HepG2 (cell line): ENCODE data around the gene FNDC3B. TPM values are rescaled to one million over a fixed set of nuclear protein-coding genes. Genes with fewer than 3 reads are reported as not detected.

Experiments
- ASH2L ChIP-seq: fragments of 300-600, 200-600 bp; sonication (generic); IDR thresholded peaks from 2 replicates; pipeline ENCODE4 v1.7.0; 2017; ENCODE audit warnings: low read depth, mild to moderate bottlenecking, moderate library complexity, mixed read lengths, low read length; ENCODE audit not compliant: insufficient read length
- ATF6 ChIP-seq: sonication (generic); formaldehyde crosslinking; conservative IDR thresholded peaks from 2 replicates; pipeline ENCODE4 v1.4.0; 2020; ENCODE audit warnings: missing genetic modification reagents
- CHCHD3 ChIP-seq: sonication (generic); formaldehyde crosslinking; IDR thresholded peaks from 2 replicates; pipeline ENCODE4 v1.8.0; 2022; ENCODE audit warnings: mild to moderate bottlenecking, missing genetic modification reagents, moderate library complexity
- FOXP1 ChIP-seq, 2 experiments: fragments of 450-650 bp in 1 of 2; IDR thresholded peaks; 2 replicates each; pipeline ENCODE4 v1.6.1; 2017 to 2018; ENCODE audit warnings: antibody characterized with exemption in 1 of 2
- GMEB1 ChIP-seq: sonication (generic); formaldehyde crosslinking; IDR thresholded peaks from 2 replicates; pipeline ENCODE4 v1.5.1; 2020; ENCODE audit warnings: missing genetic modification reagents, mild to moderate bottlenecking, borderline replicate concordance
- HDAC6 ChIP-seq: fragments of 200-600 bp; sonication (generic); IDR thresholded peaks from 2 replicates; pipeline ENCODE4 v1.7.0; 2017; ENCODE audit warnings: mild to moderate bottlenecking, antibody characterized with exemption, low read length, low read depth
- NR1H2 ChIP-seq: sonication (generic); formaldehyde crosslinking; IDR thresholded peaks from 2 replicates; pipeline ENCODE4 v1.8.1; 2022; ENCODE audit warnings: low read depth, missing genetic modification reagents, borderline replicate concordance
- ONECUT2 ChIP-seq: sonication (generic); formaldehyde crosslinking; IDR thresholded peaks from 2 replicates; pipeline ENCODE4 v1.4.0; 2020; ENCODE audit warnings: missing genetic modification reagents
- SCMH1 ChIP-seq: sonication (generic); formaldehyde crosslinking; IDR thresholded peaks from 2 replicates; pipeline ENCODE4 v1.9.0; 2021; ENCODE audit warnings: missing genetic modification reagents, mild to moderate bottlenecking, borderline replicate concordance
- TGIF2 ChIP-seq: IDR thresholded peaks from 2 replicates; pipeline ENCODE4 v1.6.1; 2016; ENCODE audit warnings: control low read depth, missing compliant biosample characterization
- ZBTB34 ChIP-seq: sonication (generic); formaldehyde crosslinking; IDR thresholded peaks from 2 replicates; pipeline ENCODE4 v1.8.0; 2022; ENCODE audit warnings: mild to moderate bottlenecking, missing genetic modification reagents
- ZNF101 ChIP-seq: sonication (generic); formaldehyde crosslinking; IDR thresholded peaks from 2 replicates; pipeline ENCODE4 v1.4.0; 2020; ENCODE audit warnings: mild to moderate bottlenecking, low read depth, missing genetic modification reagents, borderline replicate concordance
- ZNF224 ChIP-seq: sonication (generic); formaldehyde crosslinking; IDR thresholded peaks from 2 replicates; pipeline ENCODE4 v1.5.0; 2020; ENCODE audit warnings: mild to moderate bottlenecking, missing genetic modification reagents
- ZNF232 ChIP-seq: sonication (generic); formaldehyde crosslinking; IDR thresholded peaks from 2 replicates; pipeline ENCODE4 v1.4.0; 2020; ENCODE audit warnings: missing genetic modification reagents, borderline replicate concordance
- ZNF24 ChIP-seq: fragments of 450-650 bp; IDR thresholded peaks from 2 replicates; pipeline ENCODE4 v1.6.1; 2017; ENCODE audit warnings: antibody characterized with exemption, mild to moderate bottlenecking
- ZNF317 ChIP-seq: sonication (generic); formaldehyde crosslinking; IDR thresholded peaks from 2 replicates; pipeline ENCODE4 v1.5.0; 2020; ENCODE audit warnings: mild to moderate bottlenecking, missing genetic modification reagents
- ZNF446 ChIP-seq: sonication (generic); formaldehyde crosslinking; IDR thresholded peaks from 2 replicates; pipeline ENCODE4 v1.5.0; 2020; ENCODE audit warnings: mild to moderate bottlenecking, missing genetic modification reagents
- ZNF615 ChIP-seq: sonication (generic); formaldehyde crosslinking; IDR thresholded peaks from 2 replicates; pipeline ENCODE4 v1.5.0; 2020; ENCODE audit warnings: mild to moderate bottlenecking, missing genetic modification reagents, borderline replicate concordance
- ZNF850 ChIP-seq: sonication (generic); formaldehyde crosslinking; conservative IDR thresholded peaks from 2 replicates; pipeline ENCODE4 v1.9.0; 2021; ENCODE audit warnings: mild to moderate bottlenecking, missing genetic modification reagents
- polyA plus RNA-seq, 8 experiments: library from polyadenylated mRNA; depleted of rRNA in 3 of 8; stranded (reverse) in 7 of 8; unstranded in 1 of 8; fragments of >200 nt; fragmentation: Illumina TruSeq in 4 of 8; extraction: Trizol in 4 of 8; gene quantifications; 2 replicates each; pipeline versions ENCODE4 v1.2.1 to v1.2.3, GENCODE V29; 2011 to 2016; ENCODE audit warnings: low read depth in 4 of 8, missing spikeins in 1 of 8, mixed read lengths in 1 of 8; ENCODE audit not compliant: insufficient read depth in 1 of 8
- total RNA-seq, 5 experiments: library from RNA; depleted of rRNA; stranded (reverse); fragments of >200 nt; fragmentation: Illumina TruSeq; extraction: Trizol; gene quantifications; 2 replicates each; pipeline ENCODE4 v1.2.3, GENCODE V29; 2016; ENCODE audit warnings: low read depth in 1 of 5
- TF ChIP-seq, protein P1 (sequence below), 2 experiments: fragments of 450-650 bp in 1 of 2; sonication (generic) in 1 of 2; formaldehyde crosslinking; IDR thresholded peaks; 2 replicates each; pipeline versions ENCODE4 v1.5.0 to v1.8.0; 2020 to 2022; ENCODE audit warnings: mild to moderate bottlenecking in 1 of 2, missing genetic modification reagents in 1 of 2
- TF ChIP-seq, protein P2 (sequence below): IDR thresholded peaks from 2 replicates; pipeline ENCODE4 v1.6.1; 2012; ENCODE audit warnings: inconsistent platforms
- TF ChIP-seq, protein P3 (sequence below): IDR thresholded peaks from 2 replicates; pipeline ENCODE4 v1.6.1; 2016; ENCODE audit warnings: mild to moderate bottlenecking, missing biosample characterization, missing genetic modification reagents

FNDC3B gene
- total and polyA plus RNA-seq, 2 of the 13 experiments (the other 11 are each of a cell fraction or from before 2014, with no cell fraction given), result 74.8 to 103 TPM

DNA sequence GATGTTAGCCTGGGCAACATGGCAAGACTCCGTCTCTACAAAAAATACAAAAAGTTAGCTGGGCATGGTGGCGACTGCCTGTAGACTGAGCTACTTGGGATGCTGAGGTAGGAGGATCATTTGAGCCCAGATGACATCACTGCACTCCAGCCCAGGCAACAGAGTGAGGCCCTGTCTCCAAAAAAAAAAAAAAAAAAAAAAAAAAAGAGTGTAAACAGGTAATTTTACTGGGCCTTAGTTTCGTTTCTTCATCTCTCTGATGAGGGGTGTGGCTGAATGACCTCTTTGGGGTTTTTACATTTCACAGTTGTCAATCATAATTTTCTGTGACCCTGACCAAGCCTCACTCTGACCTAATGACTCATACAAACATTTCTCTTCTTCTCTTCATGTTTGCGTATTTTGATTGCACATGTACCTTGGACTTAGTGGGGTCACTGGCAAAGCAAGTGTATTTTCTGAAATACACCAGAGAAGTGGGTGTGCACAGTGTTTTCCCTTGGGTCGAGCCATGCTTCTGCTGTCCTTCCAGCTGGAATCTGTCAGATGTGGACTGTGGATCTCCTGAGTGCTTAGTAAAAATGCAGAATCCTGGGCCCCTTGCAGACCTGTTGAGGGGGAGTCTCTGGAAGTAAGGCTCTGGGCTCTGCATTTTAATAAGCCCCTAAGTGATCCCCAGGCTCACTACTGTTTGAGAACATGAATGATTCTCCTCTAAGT lies 140.5 kb downstream of the FNDC3B start (continued):
- no peak for TF ChIP-seq ASH2L
- no peak for TF ChIP-seq ZNF224 (CRISPR knock-in tag)
- TF ChIP-seq, protein P1, sequence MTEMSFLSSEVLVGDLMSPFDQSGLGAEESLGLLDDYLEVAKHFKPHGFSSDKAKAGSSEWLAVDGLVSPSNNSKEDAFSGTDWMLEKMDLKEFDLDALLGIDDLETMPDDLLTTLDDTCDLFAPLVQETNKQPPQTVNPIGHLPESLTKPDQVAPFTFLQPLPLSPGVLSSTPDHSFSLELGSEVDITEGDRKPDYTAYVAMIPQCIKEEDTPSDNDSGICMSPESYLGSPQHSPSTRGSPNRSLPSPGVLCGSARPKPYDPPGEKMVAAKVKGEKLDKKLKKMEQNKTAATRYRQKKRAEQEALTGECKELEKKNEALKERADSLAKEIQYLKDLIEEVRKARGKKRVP (CRISPR knock-in tag; IDR thresholded peaks at IDR 0.05), result peak in 1 of 2 experiments; percentile 56; a peak in 1 of 4 replicates
- no peak for TF ChIP-seq ONECUT2
- TF ChIP-seq ZBTB34 (CRISPR knock-in tag), result peak; percentile 47; the same call in 1 of the 2 replicates
- peak; percentile 58; the same call in 1 of the 2 replicates for TF ChIP-seq ZNF232 (CRISPR knock-in tag)
- no peak for TF ChIP-seq ZNF24
- TF ChIP-seq FOXP1 (IDR thresholded peaks at IDR 0.05), result peak; percentile 61; the same call in 1 of the 2 replicates
- TF ChIP-seq FOXP1 (CRISPR knock-in tag; IDR thresholded peaks at IDR 0.05), result peak; percentile 88; the same call in 1 of the 2 replicates
- no peak for TF ChIP-seq SCMH1 (CRISPR knock-in tag)
- TF ChIP-seq ZNF101 (CRISPR knock-in tag), result no peak
- TF ChIP-seq ZNF850 (CRISPR knock-in tag), result no peak
- TF ChIP-seq, protein P2, sequence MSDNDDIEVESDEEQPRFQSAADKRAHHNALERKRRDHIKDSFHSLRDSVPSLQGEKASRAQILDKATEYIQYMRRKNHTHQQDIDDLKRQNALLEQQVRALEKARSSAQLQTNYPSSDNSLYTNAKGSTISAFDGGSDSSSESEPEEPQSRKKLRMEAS, result peak; percentile 80
- no peak for TF ChIP-seq ZNF615
- TF ChIP-seq HDAC6, result no peak
- no peak for TF ChIP-seq CHCHD3
- no peak for TF ChIP-seq ZNF446 (CRISPR knock-in tag)
- TF ChIP-seq NR1H2 (CRISPR knock-in tag), result no peak
- TF ChIP-seq ATF6 (CRISPR knock-in tag), result 0 out of 2 replicates have a peak, but pooled peaks have one; percentile 78
- TF ChIP-seq, protein P3, sequence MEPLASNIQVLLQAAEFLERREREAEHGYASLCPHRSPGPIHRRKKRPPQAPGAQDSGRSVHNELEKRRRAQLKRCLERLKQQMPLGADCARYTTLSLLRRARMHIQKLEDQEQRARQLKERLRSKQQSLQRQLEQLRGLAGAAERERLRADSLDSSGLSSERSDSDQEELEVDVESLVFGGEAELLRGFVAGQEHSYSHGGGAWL (CRISPR knock-in tag), result no peak
- TF ChIP-seq TGIF2 (CRISPR knock-in tag), result peak; percentile 100
- TF ChIP-seq GMEB1 (CRISPR knock-in tag), result peak; percentile 33; the same call in 1 of the 2 replicates
- TF ChIP-seq ZNF317 (CRISPR knock-in tag), result peak; percentile 34; the same call in 1 of the 2 replicates
